ENCODE measurements around the gene VSTM4. TPM values are rescaled to one million over a fixed set of nuclear protein-coding genes. Genes with fewer than 3 reads are reported as not detected.

VSTM4 gene
- total RNA-seq, 1 experiment from 2014 or later = 0.13 TPM

- ATAC-seq = no peak
- ChIA-PET POLR2A (no interaction called here), CTCF (no interaction called here)
- no TSS peak for BruUV-seq (replicated peaks)
- Histone ChIP-seq H3K36me3 (ENCODE audit: control insufficient read depth, insufficient read depth, low read length) (no peaks in the 10 kb centered on the region), H3K27me3 (ENCODE audit: control insufficient read depth, insufficient read depth, low read length) (peaks cover 4% of the 10 kb centered on the region; the same call in 1 of the 2 replicates), H3K4me3 (ENCODE audit: low read depth in 2 of 2, low read length in 2 of 2) (no peak overlapping the region), H3K9me3 (ENCODE audit: control insufficient read depth, insufficient read depth, low read depth, low read length) (no peaks in the 10 kb centered on the region), H3K27ac (ENCODE audit: low read length) (no peak overlapping the region), H3K4me1 (ENCODE audit: control insufficient read depth, insufficient read depth, low read length) (no peaks in the 10 kb centered on the region)
- DNase-seq (ENCODE audit: low read depth, low spot score) = no peak
- intact Hi-C loops (cut with micrococcal nuclease; ENCODE audit: unreplicated experiment) (no loop called here), in situ Hi-C loops (cut with HindIII; ENCODE audit: low pct_unique_long_range_greater_than_20kb, low sequenced_read_pairs) (no loop called here)
- TF ChIP-seq POLR2AphosphoS5 (IDR thresholded peaks at IDR 0.05; ENCODE audit: low read depth, low read length) (no peak), SIN3A (IDR thresholded peaks at IDR 0.05; ENCODE audit: borderline replicate concordance, insufficient read depth, low read depth, low read length) (no peak), REST (IDR thresholded peaks at IDR 0.05; ENCODE audit: insufficient read depth in 1 of 2, low read depth in 2 of 2, low read length in 1 of 2) (no peak), TCF7L2 (IDR thresholded peaks at IDR 0.05; ENCODE audit: low read depth, low read length) (no peak)
- TF ChIP-seq, protein P1, sequence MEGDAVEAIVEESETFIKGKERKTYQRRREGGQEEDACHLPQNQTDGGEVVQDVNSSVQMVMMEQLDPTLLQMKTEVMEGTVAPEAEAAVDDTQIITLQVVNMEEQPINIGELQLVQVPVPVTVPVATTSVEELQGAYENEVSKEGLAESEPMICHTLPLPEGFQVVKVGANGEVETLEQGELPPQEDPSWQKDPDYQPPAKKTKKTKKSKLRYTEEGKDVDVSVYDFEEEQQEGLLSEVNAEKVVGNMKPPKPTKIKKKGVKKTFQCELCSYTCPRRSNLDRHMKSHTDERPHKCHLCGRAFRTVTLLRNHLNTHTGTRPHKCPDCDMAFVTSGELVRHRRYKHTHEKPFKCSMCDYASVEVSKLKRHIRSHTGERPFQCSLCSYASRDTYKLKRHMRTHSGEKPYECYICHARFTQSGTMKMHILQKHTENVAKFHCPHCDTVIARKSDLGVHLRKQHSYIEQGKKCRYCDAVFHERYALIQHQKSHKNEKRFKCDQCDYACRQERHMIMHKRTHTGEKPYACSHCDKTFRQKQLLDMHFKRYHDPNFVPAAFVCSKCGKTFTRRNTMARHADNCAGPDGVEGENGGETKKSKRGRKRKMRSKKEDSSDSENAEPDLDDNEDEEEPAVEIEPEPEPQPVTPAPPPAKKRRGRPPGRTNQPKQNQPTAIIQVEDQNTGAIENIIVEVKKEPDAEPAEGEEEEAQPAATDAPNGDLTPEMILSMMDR (IDR thresholded peaks at IDR 0.05) = no peak
Measured at GRCh38 chr10:49078433-49078832, 36.9 kb downstream of the VSTM4 start.

GRCh38 chr10:49076741-49077521, 38.4 kb downstream of the VSTM4 start:
- intact Hi-C loops (cut with micrococcal nuclease; ENCODE audit: unreplicated experiment) = no loop called here
- no peak overlapping the region for H3K27ac ChIP-seq (ENCODE audit: low read length)
- H3K4me3 ChIP-seq (ENCODE audit: low read depth in 2 of 2, low read length in 2 of 2) = no peak overlapping the region
- H3K27me3 ChIP-seq (ENCODE audit: control insufficient read depth, insufficient read depth, low read length) = peaks cover 4% of the 10 kb centered on the region; the same call in 1 of the 2 replicates
- ATAC-seq (no peak), DNase-seq (ENCODE audit: low read depth, low spot score) (no peak)
- POLR2A ChIA-PET = no interaction called here
- BruUV-seq (replicated peaks) = no TSS peak
- in situ Hi-C loops (cut with HindIII; ENCODE audit: low pct_unique_long_range_greater_than_20kb, low sequenced_read_pairs) = no loop called here
- CTCF ChIA-PET = no interaction called here
- H3K36me3 ChIP-seq (ENCODE audit: control insufficient read depth, insufficient read depth, low read length) = no peaks in the 10 kb centered on the region
- H3K4me1 ChIP-seq (ENCODE audit: control insufficient read depth, insufficient read depth, low read length) = no peaks in the 10 kb centered on the region
- TF ChIP-seq POLR2AphosphoS5 (IDR thresholded peaks at IDR 0.05; ENCODE audit: low read depth, low read length) (no peak), REST (IDR thresholded peaks at IDR 0.05; ENCODE audit: insufficient read depth in 1 of 2, low read depth in 2 of 2, low read length in 1 of 2) (no peak), SIN3A (IDR thresholded peaks at IDR 0.05; ENCODE audit: borderline replicate concordance, insufficient read depth, low read depth, low read length) (no peak), TCF7L2 (IDR thresholded peaks at IDR 0.05; ENCODE audit: low read depth, low read length) (no peak)
- TF ChIP-seq, protein P1 (IDR thresholded peaks at IDR 0.05) = no peak
- no peaks in the 10 kb centered on the region for H3K9me3 ChIP-seq (ENCODE audit: control insufficient read depth, insufficient read depth, low read depth, low read length)
